HepG2 (cell line): Measurements from ENCODE around the gene UBAP1. TPM values are rescaled to one million over a fixed set of nuclear protein-coding genes. Genes with fewer than 3 reads are reported as not detected.
A peak's percentile ranks its signal among the peaks of the same experiment; 100 is the strongest.

Experiments
- HDAC1 ChIP-seq: sonication (generic); formaldehyde crosslinking; IDR thresholded peaks from 2 replicates; pipeline ENCODE4 v1.5.1; 2020; ENCODE audit warnings: mild to moderate bottlenecking, missing genetic modification reagents
- NR2F2 ChIP-seq: IDR thresholded peaks from 2 replicates; pipeline ENCODE4 v1.6.1; 2012; ENCODE audit warnings: low read depth, inconsistent platforms, borderline replicate concordance
- SOX6 ChIP-seq, 2 experiments: fragments of 450-650 bp in 1 of 2; sonication (generic) in 1 of 2; formaldehyde crosslinking in 1 of 2; IDR thresholded peaks; 2 replicates each; pipeline versions ENCODE4 v1.4.0 to v1.6.1; 2017 to 2020; ENCODE audit warnings: antibody characterized with exemption in 1 of 2, mild to moderate bottlenecking in 1 of 2, missing genetic modification reagents in 1 of 2
- SPEN ChIP-seq: sonication (generic); formaldehyde crosslinking; IDR thresholded peaks from 2 replicates; pipeline ENCODE4 v1.5.1; 2020; ENCODE audit warnings: low read depth, mild to moderate bottlenecking, missing genetic modification reagents
- TARDBP ChIP-seq: sonication (generic); formaldehyde crosslinking; IDR thresholded peaks from 2 replicates; pipeline ENCODE4 v1.8.0; 2022; ENCODE audit warnings: mild to moderate bottlenecking, missing genetic modification reagents
- ZNF124 ChIP-seq: sonication (generic); formaldehyde crosslinking; IDR thresholded peaks from 2 replicates; pipeline ENCODE4 v1.4.0; 2020; ENCODE audit warnings: missing genetic modification reagents
- ZNF264 ChIP-seq: sonication (generic); formaldehyde crosslinking; IDR thresholded peaks from 2 replicates; pipeline ENCODE4 v1.4.0; 2020; ENCODE audit warnings: missing genetic modification reagents
- polyA plus RNA-seq, 8 experiments: library from polyadenylated mRNA; depleted of rRNA in 3 of 8; stranded (reverse) in 7 of 8; unstranded in 1 of 8; fragments of >200 nt; fragmentation: Illumina TruSeq in 4 of 8; extraction: Trizol in 4 of 8; gene quantifications; 2 replicates each; pipeline versions ENCODE4 v1.2.1 to v1.2.3, GENCODE V29; 2011 to 2016; ENCODE audit warnings: low read depth in 4 of 8, missing spikeins in 1 of 8, mixed read lengths in 1 of 8; ENCODE audit not compliant: insufficient read depth in 1 of 8
- total RNA-seq, 5 experiments: library from RNA; depleted of rRNA; stranded (reverse); fragments of >200 nt; fragmentation: Illumina TruSeq; extraction: Trizol; gene quantifications; 2 replicates each; pipeline ENCODE4 v1.2.3, GENCODE V29; 2016; ENCODE audit warnings: low read depth in 1 of 5
- TF ChIP-seq, protein P1 (sequence below): sonication (generic); formaldehyde crosslinking; IDR thresholded peaks from 2 replicates; pipeline ENCODE4 v1.8.0; 2022; ENCODE audit warnings: mild to moderate bottlenecking, missing genetic modification reagents
- TF ChIP-seq, protein P2 (sequence below): sonication (generic); formaldehyde crosslinking; IDR thresholded peaks from 2 replicates; pipeline ENCODE4 v1.4.0; 2020; ENCODE audit warnings: mild to moderate bottlenecking, missing genetic modification reagents
- TF ChIP-seq, protein P3 (sequence below): sonication (generic); formaldehyde crosslinking; IDR thresholded peaks from 2 replicates; pipeline ENCODE4 v1.4.0; 2020; ENCODE audit warnings: missing genetic modification reagents
- TF ChIP-seq, protein P4 (sequence below): IDR thresholded peaks from 2 replicates; pipeline ENCODE4 v1.6.1; 2016
- TF ChIP-seq, protein P5 (sequence below): sonication (generic); formaldehyde crosslinking; IDR thresholded peaks from 2 replicates; pipeline ENCODE4 v1.5.0; 2020; ENCODE audit warnings: mild to moderate bottlenecking, missing genetic modification reagents
- TF ChIP-seq, protein P6 (sequence below): sonication (generic); formaldehyde crosslinking; IDR thresholded peaks from 2 replicates; pipeline ENCODE4 v1.4.0; 2020; ENCODE audit warnings: missing genetic modification reagents

The UBAP1 gene
- total and polyA plus RNA-seq, 2 of the 13 experiments (the other 11 are each of a cell fraction or from before 2014, with no cell fraction given), result 19.5 to 40.5 TPM

DNA sequence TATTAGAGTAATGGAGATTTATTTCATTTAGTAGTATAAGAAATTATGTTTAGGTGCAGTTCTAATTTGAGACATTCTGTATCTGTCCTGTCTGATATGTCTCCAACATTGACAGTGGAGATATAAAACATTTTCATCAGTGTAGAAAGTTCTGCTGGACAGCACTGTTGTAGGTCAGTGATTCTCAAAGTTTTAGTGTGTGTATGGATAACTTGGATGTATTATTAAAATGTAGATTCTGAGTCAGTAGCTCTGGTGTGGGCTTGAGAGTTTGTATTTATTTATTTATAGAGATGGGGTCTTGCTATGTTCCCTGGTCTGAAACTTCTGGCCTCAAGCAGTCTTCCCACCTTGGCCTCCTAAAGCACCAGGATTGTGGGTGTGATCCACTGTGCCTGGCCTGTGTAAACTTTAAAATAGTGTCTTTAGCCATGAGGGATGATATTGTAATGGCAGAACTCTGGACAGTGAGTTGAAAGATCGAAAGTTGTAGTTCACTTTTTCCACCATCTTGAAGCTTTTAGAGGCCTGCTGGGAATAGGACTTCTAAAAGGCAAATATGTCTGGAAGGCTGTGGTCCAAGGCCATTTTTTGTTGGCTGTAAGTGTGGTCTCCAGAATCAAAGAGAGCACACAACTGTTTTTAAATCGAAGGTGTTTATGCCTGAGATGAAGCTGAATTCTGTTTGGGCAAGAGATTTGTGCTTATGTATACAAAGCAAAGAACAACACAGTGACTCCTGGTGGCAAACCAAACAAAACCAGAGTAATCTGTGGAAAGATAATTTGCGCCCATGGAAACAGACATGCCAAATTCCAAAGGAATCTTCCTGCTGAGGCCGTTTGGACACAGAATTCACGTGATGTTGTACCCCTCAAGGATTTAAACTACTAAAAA lies 12.4 kb downstream of the UBAP1 start (continued):
- no peak for TF ChIP-seq SPEN
- TF ChIP-seq ZNF264 (CRISPR knock-in tag), result no peak
- TF ChIP-seq, protein P1, sequence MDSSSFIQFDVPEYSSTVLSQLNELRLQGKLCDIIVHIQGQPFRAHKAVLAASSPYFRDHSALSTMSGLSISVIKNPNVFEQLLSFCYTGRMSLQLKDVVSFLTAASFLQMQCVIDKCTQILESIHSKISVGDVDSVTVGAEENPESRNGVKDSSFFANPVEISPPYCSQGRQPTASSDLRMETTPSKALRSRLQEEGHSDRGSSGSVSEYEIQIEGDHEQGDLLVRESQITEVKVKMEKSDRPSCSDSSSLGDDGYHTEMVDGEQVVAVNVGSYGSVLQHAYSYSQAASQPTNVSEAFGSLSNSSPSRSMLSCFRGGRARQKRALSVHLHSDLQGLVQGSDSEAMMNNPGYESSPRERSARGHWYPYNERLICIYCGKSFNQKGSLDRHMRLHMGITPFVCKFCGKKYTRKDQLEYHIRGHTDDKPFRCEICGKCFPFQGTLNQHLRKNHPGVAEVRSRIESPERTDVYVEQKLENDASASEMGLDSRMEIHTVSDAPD (CRISPR knock-in tag), result peak; percentile 76
- TF ChIP-seq TARDBP, result peak; percentile 49; the same call in 1 of the 2 replicates
- TF ChIP-seq, protein P2, sequence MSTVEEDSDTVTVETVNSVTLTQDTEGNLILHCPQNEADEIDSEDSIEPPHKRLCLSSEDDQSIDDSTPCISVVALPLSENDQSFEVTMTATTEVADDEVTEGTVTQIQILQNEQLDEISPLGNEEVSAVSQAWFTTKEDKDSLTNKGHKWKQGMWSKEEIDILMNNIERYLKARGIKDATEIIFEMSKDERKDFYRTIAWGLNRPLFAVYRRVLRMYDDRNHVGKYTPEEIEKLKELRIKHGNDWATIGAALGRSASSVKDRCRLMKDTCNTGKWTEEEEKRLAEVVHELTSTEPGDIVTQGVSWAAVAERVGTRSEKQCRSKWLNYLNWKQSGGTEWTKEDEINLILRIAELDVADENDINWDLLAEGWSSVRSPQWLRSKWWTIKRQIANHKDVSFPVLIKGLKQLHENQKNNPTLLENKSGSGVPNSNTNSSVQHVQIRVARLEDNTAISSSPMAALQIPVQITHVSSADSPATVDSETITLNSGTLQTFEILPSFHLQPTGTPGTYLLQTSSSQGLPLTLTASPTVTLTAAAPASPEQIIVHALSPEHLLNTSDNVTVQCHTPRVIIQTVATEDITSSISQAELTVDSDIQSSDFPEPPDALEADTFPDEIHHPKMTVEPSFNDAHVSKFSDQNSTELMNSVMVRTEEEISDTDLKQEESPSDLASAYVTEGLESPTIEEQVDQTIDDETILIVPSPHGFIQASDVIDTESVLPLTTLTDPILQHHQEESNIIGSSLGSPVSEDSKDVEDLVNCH (CRISPR knock-in tag), result no peak
- TF ChIP-seq HDAC1, result peak; percentile 50
- TF ChIP-seq, protein P3, sequence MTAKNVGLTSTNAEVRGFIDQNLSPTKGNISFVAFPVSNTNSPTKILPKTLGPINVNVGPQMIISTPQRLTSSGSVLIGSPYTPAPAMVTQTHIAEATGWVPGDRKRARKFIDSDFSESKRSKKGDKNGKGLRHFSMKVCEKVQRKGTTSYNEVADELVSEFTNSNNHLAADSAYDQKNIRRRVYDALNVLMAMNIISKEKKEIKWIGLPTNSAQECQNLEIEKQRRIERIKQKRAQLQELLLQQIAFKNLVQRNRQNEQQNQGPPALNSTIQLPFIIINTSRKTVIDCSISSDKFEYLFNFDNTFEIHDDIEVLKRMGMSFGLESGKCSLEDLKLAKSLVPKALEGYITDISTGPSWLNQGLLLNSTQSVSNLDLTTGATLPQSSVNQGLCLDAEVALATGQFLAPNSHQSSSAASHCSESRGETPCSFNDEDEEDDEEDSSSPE, result no peak
- TF ChIP-seq, protein P4, sequence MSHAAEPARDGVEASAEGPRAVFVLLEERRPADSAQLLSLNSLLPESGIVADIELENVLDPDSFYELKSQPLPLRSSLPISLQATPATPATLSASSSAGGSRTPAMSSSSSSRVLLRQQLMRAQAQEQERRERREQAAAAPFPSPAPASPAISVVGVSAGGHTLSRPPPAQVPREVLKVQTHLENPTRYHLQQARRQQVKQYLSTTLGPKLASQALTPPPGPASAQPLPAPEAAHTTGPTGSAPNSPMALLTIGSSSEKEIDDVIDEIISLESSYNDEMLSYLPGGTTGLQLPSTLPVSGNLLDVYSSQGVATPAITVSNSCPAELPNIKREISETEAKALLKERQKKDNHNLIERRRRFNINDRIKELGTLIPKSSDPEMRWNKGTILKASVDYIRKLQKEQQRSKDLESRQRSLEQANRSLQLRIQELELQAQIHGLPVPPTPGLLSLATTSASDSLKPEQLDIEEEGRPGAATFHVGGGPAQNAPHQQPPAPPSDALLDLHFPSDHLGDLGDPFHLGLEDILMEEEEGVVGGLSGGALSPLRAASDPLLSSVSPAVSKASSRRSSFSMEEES (CRISPR knock-in tag), result 0 out of 2 replicates have a peak, but pooled peaks have one; percentile 26
- peak; percentile 42; the same call in 1 of the 2 replicates for TF ChIP-seq NR2F2
- TF ChIP-seq SOX6 (IDR thresholded peaks at IDR 0.05), result no peak
- TF ChIP-seq SOX6 (CRISPR knock-in tag; IDR thresholded peaks at IDR 0.05), result peak; percentile 76
- TF ChIP-seq ZNF124 (CRISPR knock-in tag), result peak; percentile 71; the same call in 1 of the 2 replicates
- TF ChIP-seq, protein P5, sequence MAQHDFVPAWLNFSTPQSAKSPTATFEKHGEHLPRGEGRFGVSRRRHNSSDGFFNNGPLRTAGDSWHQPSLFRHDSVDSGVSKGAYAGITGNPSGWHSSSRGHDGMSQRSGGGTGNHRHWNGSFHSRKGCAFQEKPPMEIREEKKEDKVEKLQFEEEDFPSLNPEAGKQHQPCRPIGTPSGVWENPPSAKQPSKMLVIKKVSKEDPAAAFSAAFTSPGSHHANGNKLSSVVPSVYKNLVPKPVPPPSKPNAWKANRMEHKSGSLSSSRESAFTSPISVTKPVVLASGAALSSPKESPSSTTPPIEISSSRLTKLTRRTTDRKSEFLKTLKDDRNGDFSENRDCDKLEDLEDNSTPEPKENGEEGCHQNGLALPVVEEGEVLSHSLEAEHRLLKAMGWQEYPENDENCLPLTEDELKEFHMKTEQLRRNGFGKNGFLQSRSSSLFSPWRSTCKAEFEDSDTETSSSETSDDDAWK (CRISPR knock-in tag), result no peak
- TF ChIP-seq, protein P6, sequence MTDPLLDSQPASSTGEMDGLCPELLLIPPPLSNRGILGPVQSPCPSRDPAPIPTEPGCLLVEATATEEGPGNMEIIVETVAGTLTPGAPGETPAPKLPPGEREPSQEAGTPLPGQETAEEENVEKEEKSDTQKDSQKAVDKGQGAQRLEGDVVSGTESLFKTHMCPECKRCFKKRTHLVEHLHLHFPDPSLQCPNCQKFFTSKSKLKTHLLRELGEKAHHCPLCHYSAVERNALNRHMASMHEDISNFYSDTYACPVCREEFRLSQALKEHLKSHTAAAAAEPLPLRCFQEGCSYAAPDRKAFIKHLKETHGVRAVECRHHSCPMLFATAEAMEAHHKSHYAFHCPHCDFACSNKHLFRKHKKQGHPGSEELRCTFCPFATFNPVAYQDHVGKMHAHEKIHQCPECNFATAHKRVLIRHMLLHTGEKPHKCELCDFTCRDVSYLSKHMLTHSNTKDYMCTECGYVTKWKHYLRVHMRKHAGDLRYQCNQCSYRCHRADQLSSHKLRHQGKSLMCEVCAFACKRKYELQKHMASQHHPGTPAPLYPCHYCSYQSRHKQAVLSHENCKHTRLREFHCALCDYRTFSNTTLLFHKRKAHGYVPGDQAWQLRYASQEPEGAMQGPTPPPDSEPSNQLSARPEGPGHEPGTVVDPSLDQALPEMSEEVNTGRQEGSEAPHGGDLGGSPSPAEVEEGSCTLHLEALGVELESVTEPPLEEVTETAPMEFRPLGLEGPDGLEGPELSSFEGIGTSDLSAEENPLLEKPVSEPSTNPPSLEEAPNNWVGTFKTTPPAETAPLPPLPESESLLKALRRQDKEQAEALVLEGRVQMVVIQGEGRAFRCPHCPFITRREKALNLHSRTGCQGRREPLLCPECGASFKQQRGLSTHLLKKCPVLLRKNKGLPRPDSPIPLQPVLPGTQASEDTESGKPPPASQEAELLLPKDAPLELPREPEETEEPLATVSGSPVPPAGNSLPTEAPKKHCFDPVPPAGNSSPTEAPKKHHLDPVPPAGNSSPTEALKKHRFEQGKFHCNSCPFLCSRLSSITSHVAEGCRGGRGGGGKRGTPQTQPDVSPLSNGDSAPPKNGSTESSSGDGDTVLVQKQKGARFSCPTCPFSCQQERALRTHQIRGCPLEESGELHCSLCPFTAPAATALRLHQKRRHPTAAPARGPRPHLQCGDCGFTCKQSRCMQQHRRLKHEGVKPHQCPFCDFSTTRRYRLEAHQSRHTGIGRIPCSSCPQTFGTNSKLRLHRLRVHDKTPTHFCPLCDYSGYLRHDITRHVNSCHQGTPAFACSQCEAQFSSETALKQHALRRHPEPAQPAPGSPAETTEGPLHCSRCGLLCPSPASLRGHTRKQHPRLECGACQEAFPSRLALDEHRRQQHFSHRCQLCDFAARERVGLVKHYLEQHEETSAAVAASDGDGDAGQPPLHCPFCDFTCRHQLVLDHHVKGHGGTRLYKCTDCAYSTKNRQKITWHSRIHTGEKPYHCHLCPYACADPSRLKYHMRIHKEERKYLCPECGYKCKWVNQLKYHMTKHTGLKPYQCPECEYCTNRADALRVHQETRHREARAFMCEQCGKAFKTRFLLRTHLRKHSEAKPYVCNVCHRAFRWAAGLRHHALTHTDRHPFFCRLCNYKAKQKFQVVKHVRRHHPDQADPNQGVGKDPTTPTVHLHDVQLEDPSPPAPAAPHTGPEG, result no peak
